ENCODE results near the gene ARMC6. TPM values are rescaled to one million over a fixed set of nuclear protein-coding genes. Genes with fewer than 3 reads are reported as not detected.

The ARMC6 gene
- total and polyA plus RNA-seq, 2 of the 13 experiments (the other 11 are each of a cell fraction or from before 2014, with no cell fraction given), result 16.2 to 36.8 TPM

GRCh38 chr19:19096641-19097627 is 63.5 kb downstream of the ARMC6 start (continued):
- no peak for TF ChIP-seq KLF9 (CRISPR knock-in tag; IDR thresholded peaks at IDR 0.05; ENCODE audit: low read depth)
- TF ChIP-seq, protein P1, sequence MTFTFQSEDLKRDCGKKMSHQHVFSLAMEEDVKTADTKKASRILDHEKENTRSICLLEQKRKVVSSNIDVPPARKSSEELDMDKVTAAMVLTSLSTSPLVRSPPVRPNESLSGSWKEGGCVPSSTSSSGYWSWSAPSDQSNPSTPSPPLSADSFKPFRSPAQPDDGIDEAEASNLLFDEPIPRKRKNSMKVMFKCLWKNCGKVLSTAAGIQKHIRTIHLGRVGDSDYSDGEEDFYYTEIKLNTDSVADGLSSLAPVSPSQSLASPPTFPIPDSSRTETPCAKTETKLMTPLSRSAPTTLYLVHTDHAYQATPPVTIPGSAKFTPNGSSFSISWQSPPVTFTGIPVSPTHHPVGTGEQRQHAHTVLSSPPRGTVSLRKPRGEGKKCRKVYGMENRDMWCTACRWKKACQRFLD (CRISPR knock-in tag; IDR thresholded peaks at IDR 0.05; ENCODE audit: borderline replicate concordance), result 0 out of 2 replicates have a peak, but pooled peaks have one; percentile 27
- no peak for TF ChIP-seq ARID3A (IDR thresholded peaks at IDR 0.05; ENCODE audit: low read depth, low read length)
- TF ChIP-seq RCOR2 (CRISPR knock-in tag; IDR thresholded peaks at IDR 0.05), result peak; percentile 57; the same call in 1 of the 2 replicates
- no peak for TF ChIP-seq ZNF282 (IDR thresholded peaks at IDR 0.05; ENCODE audit: partially characterized antibody)
- TF ChIP-seq, protein P2, sequence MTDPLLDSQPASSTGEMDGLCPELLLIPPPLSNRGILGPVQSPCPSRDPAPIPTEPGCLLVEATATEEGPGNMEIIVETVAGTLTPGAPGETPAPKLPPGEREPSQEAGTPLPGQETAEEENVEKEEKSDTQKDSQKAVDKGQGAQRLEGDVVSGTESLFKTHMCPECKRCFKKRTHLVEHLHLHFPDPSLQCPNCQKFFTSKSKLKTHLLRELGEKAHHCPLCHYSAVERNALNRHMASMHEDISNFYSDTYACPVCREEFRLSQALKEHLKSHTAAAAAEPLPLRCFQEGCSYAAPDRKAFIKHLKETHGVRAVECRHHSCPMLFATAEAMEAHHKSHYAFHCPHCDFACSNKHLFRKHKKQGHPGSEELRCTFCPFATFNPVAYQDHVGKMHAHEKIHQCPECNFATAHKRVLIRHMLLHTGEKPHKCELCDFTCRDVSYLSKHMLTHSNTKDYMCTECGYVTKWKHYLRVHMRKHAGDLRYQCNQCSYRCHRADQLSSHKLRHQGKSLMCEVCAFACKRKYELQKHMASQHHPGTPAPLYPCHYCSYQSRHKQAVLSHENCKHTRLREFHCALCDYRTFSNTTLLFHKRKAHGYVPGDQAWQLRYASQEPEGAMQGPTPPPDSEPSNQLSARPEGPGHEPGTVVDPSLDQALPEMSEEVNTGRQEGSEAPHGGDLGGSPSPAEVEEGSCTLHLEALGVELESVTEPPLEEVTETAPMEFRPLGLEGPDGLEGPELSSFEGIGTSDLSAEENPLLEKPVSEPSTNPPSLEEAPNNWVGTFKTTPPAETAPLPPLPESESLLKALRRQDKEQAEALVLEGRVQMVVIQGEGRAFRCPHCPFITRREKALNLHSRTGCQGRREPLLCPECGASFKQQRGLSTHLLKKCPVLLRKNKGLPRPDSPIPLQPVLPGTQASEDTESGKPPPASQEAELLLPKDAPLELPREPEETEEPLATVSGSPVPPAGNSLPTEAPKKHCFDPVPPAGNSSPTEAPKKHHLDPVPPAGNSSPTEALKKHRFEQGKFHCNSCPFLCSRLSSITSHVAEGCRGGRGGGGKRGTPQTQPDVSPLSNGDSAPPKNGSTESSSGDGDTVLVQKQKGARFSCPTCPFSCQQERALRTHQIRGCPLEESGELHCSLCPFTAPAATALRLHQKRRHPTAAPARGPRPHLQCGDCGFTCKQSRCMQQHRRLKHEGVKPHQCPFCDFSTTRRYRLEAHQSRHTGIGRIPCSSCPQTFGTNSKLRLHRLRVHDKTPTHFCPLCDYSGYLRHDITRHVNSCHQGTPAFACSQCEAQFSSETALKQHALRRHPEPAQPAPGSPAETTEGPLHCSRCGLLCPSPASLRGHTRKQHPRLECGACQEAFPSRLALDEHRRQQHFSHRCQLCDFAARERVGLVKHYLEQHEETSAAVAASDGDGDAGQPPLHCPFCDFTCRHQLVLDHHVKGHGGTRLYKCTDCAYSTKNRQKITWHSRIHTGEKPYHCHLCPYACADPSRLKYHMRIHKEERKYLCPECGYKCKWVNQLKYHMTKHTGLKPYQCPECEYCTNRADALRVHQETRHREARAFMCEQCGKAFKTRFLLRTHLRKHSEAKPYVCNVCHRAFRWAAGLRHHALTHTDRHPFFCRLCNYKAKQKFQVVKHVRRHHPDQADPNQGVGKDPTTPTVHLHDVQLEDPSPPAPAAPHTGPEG (CRISPR knock-in tag; IDR thresholded peaks at IDR 0.05), result peak; percentile 88
- TF ChIP-seq DMTF1 (CRISPR knock-in tag; IDR thresholded peaks at IDR 0.05), result no peak
- TF ChIP-seq ESRRA (CRISPR knock-in tag; IDR thresholded peaks at IDR 0.05; ENCODE audit: low read depth), result peak; percentile 89
- TF ChIP-seq ZNF746 (CRISPR knock-in tag; IDR thresholded peaks at IDR 0.05), result peak; percentile 95
- no peak for TF ChIP-seq PCBP2 (optimal IDR thresholded peaks at IDR 0.05; ENCODE audit: low read depth, low read length, poor library complexity, severe bottlenecking)
- TF ChIP-seq, protein P3, sequence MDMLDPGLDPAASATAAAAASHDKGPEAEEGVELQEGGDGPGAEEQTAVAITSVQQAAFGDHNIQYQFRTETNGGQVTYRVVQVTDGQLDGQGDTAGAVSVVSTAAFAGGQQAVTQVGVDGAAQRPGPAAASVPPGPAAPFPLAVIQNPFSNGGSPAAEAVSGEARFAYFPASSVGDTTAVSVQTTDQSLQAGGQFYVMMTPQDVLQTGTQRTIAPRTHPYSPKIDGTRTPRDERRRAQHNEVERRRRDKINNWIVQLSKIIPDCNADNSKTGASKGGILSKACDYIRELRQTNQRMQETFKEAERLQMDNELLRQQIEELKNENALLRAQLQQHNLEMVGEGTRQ (IDR thresholded peaks at IDR 0.05; ENCODE audit: low read depth, low read length), result peak; percentile 54; the same call in 1 of the 2 replicates
- TF ChIP-seq, protein P3 (CRISPR knock-in tag; IDR thresholded peaks at IDR 0.05; ENCODE audit: borderline replicate concordance), result no peak; the same call in 1 of the 2 replicates
- TF ChIP-seq TMF1 (CRISPR knock-in tag; IDR thresholded peaks at IDR 0.05; ENCODE audit: low read depth), result peak; percentile 90

Measured in HepG2 (cell line).